GM12874 (cell line): ENCODE measurements around the gene GCK.

Experiments used
- TF ChIP-seq, protein P1 (sequence below): IDR thresholded peaks from 2 replicates; pipeline ENCODE4 v1.5.1; 2011; ENCODE audit warnings: low read depth, mild to moderate bottlenecking, control low read depth, low read length, moderate library complexity; ENCODE audit not compliant: insufficient read depth

GCK gene

DNA sequence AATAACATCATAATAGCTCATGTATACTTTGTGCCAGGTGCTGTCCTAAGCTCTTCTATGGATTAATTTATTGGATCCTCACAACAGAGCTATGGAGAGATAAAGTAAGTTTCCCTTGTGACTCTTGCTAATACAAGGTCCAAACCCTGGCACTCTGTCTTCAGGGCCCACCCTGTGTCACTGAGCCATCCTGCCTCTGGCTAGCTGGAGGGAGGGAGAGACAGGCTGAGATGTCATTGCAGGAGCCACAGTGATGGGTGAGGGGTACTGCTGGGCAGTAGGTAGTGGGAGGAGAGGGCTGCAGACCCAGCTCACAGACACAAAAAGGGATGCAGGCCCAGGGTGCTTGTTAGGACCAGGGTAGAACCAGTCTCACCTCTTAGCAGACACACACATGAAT is 16.9 kb downstream of the GCK start:
- TF ChIP-seq, protein P1, sequence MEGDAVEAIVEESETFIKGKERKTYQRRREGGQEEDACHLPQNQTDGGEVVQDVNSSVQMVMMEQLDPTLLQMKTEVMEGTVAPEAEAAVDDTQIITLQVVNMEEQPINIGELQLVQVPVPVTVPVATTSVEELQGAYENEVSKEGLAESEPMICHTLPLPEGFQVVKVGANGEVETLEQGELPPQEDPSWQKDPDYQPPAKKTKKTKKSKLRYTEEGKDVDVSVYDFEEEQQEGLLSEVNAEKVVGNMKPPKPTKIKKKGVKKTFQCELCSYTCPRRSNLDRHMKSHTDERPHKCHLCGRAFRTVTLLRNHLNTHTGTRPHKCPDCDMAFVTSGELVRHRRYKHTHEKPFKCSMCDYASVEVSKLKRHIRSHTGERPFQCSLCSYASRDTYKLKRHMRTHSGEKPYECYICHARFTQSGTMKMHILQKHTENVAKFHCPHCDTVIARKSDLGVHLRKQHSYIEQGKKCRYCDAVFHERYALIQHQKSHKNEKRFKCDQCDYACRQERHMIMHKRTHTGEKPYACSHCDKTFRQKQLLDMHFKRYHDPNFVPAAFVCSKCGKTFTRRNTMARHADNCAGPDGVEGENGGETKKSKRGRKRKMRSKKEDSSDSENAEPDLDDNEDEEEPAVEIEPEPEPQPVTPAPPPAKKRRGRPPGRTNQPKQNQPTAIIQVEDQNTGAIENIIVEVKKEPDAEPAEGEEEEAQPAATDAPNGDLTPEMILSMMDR: no peak

DNA sequence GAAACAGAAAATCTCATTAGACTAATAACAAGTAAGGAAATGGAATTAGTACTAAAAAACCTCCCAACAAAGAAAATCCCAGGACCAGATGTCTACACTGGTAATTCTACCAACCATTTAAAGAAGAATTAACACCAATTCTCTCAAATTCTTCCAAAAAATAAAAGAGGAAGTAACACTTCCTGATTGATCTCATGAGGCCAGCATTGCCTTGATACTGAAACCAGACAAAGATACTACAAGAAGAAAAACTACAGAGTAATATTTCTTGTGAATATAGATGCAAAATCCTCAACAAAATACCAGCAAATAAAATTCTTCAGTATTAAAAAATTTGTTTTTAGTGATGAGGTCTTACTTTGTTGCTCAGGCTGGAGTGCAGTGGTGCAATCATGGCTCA is 21.3 kb downstream of the GCK start:
- TF ChIP-seq, protein P1: no peak

DNA sequence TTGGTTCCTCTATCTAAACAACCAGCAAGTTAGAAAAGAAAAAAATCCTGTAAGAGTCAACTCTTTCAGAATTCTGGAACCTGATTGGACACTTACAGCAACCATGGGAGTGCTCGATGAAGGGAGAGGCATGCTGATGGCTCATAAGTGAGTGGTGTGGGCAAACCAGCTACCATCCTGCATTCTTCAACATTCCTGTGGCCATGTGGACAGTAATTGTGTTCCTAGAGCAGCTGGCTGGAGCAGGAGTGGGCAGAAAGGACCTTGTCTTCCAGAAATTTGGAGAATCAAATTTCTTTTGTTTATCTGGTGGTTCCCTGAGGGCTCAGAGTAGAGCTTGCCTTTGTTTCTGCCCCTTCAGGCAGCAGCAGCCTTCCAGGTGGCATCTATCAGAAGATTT is 25.6 kb downstream of the GCK start:
- TF ChIP-seq, protein P1: no peak

DNA sequence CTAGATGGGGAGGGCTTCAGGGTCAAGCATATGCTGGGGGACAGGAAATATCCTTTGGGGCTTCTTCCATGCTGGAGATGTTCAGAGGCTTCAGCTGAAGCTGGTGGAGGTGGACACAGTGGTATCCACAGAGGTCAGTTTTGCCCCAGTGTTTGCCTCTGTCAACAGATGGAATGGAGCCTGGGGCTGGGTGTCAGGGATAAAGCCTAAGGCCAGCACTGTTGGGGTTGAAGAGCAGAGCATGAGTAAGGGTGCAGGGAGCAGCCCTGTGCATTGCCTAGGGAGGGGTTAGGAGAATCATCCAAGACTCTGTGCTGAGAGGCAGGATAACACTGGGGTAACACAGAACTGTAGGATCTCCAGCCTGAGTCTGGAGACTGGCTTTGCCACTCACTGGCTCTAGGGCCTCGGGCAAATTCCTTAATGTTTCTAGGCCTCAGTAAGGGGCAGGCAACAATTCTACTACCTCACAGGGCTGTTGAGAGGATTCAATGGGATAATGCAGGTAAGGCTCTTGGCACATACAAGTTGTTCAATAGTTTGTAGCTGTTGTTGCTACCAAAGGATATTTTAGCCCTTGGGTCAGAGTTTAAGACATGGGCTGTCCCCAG is 26.3 kb downstream of the GCK start:
- TF ChIP-seq, protein P1: no peak

DNA sequence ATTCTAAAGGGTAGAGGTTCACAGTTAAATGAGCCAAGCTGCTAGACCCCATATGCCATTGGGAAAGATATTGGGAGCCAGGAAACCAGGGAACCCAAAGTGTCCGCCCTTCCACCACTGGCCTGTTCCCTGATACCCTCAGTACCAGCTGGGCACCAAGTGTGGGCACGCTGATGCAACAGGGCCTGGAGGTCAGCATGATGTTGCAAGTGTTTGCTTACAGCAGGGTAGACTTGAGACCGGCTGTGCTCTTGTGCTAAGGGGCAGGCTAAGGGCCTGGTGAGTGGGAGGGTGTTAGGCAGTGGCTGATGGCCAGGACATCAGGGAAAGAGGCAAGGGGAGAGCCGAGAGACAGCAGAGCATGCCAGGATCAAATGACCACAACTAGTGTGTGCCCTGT is 27.1 kb downstream of the GCK start:
- TF ChIP-seq, protein P1: no peak

DNA sequence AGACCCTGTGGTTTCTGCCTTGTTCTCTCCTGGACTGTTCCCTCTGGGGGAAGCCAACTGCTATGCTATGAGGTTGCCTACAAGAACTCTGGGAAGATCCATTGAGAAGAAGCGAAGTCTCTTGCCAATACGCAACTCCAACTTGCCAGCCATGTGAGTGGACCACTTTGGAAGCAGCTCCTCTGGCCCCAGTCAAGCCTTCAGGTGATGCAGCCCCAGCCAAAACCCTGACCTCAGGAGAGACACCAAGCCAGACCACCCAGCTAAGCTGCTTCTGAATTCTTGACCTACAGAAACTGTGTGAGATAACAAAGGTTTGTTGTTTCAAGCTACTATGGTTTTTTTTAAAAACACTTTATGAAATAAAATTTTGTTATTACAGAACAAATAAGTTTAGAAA is 27.9 kb downstream of the GCK start:
- TF ChIP-seq, protein P1: no peak

DNA sequence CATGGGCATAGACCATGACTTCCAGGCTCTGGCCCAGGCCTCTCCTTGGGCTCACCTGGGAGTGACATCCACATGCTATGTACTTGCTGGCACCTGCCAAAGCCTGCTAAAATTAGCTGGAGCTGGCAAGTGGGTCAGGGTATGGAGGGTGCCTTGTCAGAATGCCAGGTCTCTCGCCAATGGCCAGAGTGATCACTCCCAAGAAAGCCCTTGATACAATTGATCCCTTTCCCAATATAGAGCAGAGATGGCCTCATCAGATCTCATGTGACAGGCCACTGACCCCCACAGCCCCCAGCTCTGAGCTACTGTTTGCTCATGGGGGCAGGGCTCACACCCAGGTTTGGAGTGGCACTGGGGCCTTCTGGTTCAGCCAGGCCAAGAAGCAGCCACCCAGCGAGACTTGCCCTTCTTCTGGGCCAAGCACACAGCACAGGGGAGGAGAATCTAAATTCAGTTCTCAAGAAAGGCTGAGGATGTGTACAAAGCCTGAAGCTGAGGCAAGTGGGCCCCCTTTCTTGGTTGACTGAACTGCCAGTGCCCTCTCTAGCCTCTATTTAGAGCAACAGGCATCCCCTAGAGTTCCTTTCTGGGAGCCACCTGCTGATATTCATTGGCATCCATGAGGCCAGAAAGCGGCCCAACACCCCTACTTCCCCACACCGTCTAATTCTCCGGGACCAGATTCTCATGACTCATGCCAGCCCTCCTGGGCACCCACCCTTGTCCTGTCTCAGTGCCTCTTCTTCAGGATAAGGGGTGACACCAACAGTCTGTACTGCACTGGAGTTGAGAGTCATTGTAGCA is 29.2 kb downstream of the GCK start:
- TF ChIP-seq, protein P1: no peak
